ENCODE data around the gene RNF31.
"Not testable (repeated sequence)": the region's sequence is repeated elsewhere in the genome, so short reads cannot be mapped to it uniquely, and the experiment has no call there.

DNA sequence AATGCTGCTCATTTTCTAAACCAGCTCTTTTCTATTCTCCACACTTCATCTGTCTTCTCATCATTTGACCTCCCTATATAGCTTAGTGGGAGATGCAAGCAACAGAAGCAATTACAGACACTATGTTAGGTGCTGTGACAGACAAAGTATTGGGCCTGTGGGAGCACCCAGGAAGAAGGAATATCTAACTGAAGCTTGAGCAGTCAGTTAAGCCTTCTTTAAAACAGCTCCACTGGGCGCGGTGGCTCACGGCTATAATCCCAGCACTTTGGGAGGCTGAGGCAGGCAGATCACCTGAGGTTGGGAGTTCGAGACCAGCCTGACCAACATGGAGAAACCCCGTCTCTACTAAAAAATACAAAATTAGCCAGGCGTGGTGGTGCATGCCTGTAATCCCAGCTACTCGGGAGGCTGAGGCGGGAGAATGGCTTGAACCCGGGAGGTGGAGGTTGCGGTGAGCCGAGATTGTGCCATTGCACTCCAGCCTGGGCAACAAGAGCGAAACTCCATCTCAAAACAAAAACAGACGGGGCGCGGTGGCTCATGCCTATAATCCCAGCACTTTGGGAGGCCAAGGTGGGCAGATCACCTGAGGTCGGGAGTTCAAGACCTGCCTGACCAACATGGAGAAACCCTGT lies 56.1 kb downstream of the RNF31 start:
- TF ChIP-seq CTCF (IDR thresholded peaks at IDR 0.05; ENCODE audit: poor library complexity); EZH2 (IDR thresholded peaks at IDR 0.05; ENCODE audit: borderline replicate concordance): not testable (repeated sequence)
